ENCODE measurements around the gene STAP1. TPM values are rescaled to one million over a fixed set of nuclear protein-coding genes. Genes with fewer than 3 reads are reported as not detected.

The STAP1 gene
- total and polyA plus RNA-seq, 2 experiments from 2014 or later = not detected

DNA sequence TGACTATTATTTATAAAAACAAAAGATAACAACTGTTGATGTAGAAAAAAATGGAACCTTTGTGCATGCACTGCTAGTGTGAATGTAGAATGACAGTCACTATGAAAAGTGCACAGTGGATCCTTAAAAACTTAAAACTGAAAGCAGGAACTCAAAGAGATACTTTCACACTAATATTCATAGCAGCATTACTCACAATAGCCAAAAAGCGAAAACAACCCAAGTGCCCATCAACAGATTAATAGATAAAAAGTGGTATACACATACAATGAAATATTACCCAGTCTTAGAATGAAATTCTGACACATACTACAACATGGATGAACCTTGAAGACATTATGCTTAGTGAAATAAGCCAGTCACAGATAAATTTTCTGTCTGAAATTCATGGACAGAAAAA is 37.0 kb upstream of the STAP1 start (continued):
- no peak for TF ChIP-seq JUNB (IDR thresholded peaks at IDR 0.05; ENCODE audit: unreplicated experiment)
- no peak for TF ChIP-seq NANOG (IDR thresholded peaks at IDR 0.05; ENCODE audit: borderline replicate concordance)
- TF ChIP-seq EZH2 (IDR thresholded peaks at IDR 0.05; ENCODE audit: low read depth, unreplicated experiment) = no peak
- TF ChIP-seq CREB1 (CRISPR knock-in tag; IDR thresholded peaks at IDR 0.05; ENCODE audit: low read depth) = no peak
- no peak for TF ChIP-seq STAT1 (IDR thresholded peaks at IDR 0.05; ENCODE audit: unreplicated experiment)
- TF ChIP-seq ZNF114 (CRISPR knock-in tag; IDR thresholded peaks at IDR 0.05) = no peak

DNA sequence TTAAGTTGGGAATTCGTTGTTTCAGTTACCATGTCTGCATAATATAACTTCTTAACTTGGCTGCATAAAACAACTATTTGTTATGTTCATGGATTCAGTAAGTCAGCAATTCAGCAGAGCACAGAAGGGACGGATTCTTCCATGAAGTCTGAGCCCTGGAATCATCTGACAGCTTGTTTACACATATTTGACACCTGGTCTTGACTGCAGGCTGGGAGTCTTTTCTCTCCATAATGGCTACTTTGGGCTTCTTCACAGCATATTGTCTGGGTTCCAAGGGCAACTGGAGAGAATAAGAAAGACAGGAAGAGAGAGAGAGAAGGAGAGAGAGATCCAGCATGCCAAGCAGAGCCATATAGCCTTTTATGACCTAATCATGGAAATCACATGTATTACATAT is 36.3 kb upstream of the STAP1 start:
- Mint-ChIP-seq H3K9me3 (no peaks in the 10 kb centered on the region), H3K27ac (no peak overlapping the region), H3K27me3 (ENCODE audit: insufficient read depth, low read depth, poor library complexity) (peaks cover 2% of the 10 kb centered on the region), H3K4me3 (no peak overlapping the region), H3K36me3 (ENCODE audit: low read depth) (peaks cover 2% of the 10 kb centered on the region), H3K4me1 (no peaks in the 10 kb centered on the region)
- Histone ChIP-seq H3K27me3 (ENCODE audit: insufficient read depth) (no peaks in the 10 kb centered on the region), H3K79me2 (replicated peaks; ENCODE audit: insufficient read depth) (peaks cover 43% of the 10 kb centered on the region), H3K9me2 (ENCODE audit: insufficient read depth) (no peaks in the 10 kb centered on the region), H3K27ac (ENCODE audit: low read depth) (no peak overlapping the region), H3K4me3 (no peak overlapping the region), H3F3A (replicated peaks; ENCODE audit: low read depth) (no peaks in the 10 kb centered on the region), H3K4me2 (no peak overlapping the region), H3K4me1 (ENCODE audit: insufficient read depth) (no peaks in the 10 kb centered on the region), H2AFZ (no peak overlapping the region), H4K20me1 (replicated peaks; ENCODE audit: insufficient read depth) (no peaks in the 10 kb centered on the region; the same call in 1 of the 2 replicates), H3K36me3 (ENCODE audit: insufficient read depth) (no peaks in the 10 kb centered on the region; the same call in 1 of the 2 replicates)
- DNase-seq (ENCODE audit: low spot score) = no peak
- TF ChIP-seq EZH2 (IDR thresholded peaks at IDR 0.05; ENCODE audit: low read depth, unreplicated experiment) (no peak), ZNF331 (CRISPR knock-in tag; IDR thresholded peaks at IDR 0.05; ENCODE audit: low read depth) (no peak), POLR2AphosphoS5 (IDR thresholded peaks at IDR 0.05; ENCODE audit: low read depth) (no peak), EZH2phosphoT487 (IDR thresholded peaks at IDR 0.05; ENCODE audit: unreplicated experiment) (no peak), JUNB (IDR thresholded peaks at IDR 0.05; ENCODE audit: unreplicated experiment) (no peak), STAT1 (IDR thresholded peaks at IDR 0.05; ENCODE audit: unreplicated experiment) (no peak), NANOG (IDR thresholded peaks at IDR 0.05; ENCODE audit: borderline replicate concordance) (no peak), REST (IDR thresholded peaks at IDR 0.05; ENCODE audit: unreplicated experiment) (no peak), CREB1 (CRISPR knock-in tag; IDR thresholded peaks at IDR 0.05; ENCODE audit: low read depth) (no peak), ZNF114 (CRISPR knock-in tag; IDR thresholded peaks at IDR 0.05) (no peak)
- TF ChIP-seq, protein P1, sequence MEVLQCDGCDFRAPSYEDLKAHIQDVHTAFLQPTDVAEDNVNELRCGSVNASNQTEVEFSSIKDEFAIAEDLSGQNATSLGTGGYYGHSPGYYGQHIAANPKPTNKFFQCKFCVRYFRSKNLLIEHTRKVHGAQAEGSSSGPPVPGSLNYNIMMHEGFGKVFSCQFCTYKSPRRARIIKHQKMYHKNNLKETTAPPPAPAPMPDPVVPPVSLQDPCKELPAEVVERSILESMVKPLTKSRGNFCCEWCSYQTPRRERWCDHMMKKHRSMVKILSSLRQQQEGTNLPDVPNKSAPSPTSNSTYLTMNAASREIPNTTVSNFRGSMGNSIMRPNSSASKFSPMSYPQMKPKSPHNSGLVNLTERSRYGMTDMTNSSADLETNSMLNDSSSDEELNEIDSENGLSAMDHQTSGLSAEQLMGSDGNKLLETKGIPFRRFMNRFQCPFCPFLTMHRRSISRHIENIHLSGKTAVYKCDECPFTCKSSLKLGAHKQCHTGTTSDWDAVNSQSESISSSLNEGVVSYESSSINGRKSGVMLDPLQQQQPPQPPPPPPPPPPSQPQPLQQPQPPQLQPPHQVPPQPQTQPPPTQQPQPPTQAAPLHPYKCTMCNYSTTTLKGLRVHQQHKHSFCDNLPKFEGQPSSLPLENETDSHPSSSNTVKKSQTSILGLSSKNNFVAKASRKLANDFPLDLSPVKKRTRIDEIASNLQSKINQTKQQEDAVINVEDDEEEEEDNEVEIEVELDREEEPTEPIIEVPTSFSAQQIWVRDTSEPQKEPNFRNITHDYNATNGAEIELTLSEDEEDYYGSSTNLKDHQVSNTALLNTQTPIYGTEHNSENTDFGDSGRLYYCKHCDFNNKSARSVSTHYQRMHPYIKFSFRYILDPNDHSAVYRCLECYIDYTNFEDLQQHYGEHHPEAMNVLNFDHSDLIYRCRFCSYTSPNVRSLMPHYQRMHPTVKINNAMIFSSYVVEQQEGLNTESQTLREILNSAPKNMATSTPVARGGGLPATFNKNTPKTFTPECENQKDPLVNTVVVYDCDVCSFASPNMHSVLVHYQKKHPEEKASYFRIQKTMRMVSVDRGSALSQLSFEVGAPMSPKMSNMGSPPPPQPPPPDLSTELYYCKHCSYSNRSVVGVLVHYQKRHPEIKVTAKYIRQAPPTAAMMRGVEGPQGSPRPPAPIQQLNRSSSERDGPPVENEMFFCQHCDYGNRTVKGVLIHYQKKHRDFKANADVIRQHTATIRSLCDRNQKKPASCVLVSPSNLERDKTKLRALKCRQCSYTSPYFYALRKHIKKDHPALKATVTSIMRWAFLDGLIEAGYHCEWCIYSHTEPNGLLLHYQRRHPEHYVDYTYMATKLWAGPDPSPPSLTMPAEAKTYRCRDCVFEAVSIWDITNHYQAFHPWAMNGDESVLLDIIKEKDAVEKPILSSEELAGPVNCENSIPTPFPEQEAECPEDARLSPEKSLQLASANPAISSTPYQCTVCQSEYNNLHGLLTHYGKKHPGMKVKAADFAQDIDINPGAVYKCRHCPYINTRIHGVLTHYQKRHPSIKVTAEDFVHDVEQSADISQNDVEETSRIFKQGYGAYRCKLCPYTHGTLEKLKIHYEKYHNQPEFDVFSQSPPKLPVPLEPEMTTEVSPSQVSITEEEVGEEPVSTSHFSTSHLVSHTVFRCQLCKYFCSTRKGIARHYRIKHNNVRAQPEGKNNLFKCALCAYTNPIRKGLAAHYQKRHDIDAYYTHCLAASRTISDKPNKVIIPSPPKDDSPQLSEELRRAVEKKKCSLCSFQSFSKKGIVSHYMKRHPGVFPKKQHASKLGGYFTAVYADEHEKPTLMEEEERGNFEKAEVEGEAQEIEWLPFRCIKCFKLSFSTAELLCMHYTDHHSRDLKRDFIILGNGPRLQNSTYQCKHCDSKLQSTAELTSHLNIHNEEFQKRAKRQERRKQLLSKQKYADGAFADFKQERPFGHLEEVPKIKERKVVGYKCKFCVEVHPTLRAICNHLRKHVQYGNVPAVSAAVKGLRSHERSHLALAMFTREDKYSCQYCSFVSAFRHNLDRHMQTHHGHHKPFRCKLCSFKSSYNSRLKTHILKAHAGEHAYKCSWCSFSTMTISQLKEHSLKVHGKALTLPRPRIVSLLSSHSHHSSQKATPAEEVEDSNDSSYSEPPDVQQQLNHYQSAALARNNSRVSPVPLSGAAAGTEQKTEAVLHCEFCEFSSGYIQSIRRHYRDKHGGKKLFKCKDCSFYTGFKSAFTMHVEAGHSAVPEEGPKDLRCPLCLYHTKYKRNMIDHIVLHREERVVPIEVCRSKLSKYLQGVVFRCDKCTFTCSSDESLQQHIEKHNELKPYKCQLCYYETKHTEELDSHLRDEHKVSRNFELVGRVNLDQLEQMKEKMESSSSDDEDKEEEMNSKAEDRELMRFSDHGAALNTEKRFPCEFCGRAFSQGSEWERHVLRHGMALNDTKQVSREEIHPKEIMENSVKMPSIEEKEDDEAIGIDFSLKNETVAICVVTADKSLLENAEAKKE (CRISPR knock-in tag; IDR thresholded peaks at IDR 0.05) = no peak
- TF ChIP-seq, protein P2, sequence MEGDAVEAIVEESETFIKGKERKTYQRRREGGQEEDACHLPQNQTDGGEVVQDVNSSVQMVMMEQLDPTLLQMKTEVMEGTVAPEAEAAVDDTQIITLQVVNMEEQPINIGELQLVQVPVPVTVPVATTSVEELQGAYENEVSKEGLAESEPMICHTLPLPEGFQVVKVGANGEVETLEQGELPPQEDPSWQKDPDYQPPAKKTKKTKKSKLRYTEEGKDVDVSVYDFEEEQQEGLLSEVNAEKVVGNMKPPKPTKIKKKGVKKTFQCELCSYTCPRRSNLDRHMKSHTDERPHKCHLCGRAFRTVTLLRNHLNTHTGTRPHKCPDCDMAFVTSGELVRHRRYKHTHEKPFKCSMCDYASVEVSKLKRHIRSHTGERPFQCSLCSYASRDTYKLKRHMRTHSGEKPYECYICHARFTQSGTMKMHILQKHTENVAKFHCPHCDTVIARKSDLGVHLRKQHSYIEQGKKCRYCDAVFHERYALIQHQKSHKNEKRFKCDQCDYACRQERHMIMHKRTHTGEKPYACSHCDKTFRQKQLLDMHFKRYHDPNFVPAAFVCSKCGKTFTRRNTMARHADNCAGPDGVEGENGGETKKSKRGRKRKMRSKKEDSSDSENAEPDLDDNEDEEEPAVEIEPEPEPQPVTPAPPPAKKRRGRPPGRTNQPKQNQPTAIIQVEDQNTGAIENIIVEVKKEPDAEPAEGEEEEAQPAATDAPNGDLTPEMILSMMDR (conservative IDR thresholded peaks at IDR 0.05; ENCODE audit: low read depth in 2 of 2) = no peak
- TF ChIP-seq, protein P3, sequence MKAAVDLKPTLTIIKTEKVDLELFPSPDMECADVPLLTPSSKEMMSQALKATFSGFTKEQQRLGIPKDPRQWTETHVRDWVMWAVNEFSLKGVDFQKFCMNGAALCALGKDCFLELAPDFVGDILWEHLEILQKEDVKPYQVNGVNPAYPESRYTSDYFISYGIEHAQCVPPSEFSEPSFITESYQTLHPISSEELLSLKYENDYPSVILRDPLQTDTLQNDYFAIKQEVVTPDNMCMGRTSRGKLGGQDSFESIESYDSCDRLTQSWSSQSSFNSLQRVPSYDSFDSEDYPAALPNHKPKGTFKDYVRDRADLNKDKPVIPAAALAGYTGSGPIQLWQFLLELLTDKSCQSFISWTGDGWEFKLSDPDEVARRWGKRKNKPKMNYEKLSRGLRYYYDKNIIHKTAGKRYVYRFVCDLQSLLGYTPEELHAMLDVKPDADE (IDR thresholded peaks at IDR 0.05) = no peak
- no peak for ATAC-seq
